ENCODE results near the gene CHST9. TPM values are rescaled to one million over a fixed set of nuclear protein-coding genes. Genes with fewer than 3 reads are reported as not detected.

CHST9 gene
- total and polyA plus RNA-seq, 2 experiments from 2014 or later, result 15.5 to 16.8 TPM

DNA sequence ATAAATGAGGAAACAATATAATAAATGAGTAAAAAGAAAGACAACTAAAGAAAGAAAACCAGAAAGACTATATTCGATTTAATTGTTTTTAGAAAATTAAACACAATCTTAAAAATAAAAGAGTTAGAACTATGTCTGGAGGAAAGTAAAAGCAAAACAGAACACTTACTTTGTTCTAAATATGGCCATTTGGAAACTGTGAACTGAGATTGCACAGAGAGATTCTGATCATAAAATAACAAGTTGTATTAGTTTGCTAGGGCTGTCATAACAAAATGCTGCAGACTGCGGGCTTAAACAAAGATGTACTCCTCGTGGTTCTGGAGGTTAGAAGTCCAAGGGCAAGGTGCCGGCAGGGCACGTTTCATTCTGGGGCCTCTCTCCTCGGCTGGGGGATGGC, 191.5 kb downstream of the CHST9 start:
- DNase-seq (ENCODE audit: low spot score) (no peak), ATAC-seq (no peak)
- Histone ChIP-seq H4K20me1 (replicated peaks; ENCODE audit: insufficient read depth) (no peaks in the 10 kb centered on the region), H3K36me3 (ENCODE audit: insufficient read depth) (no peaks in the 10 kb centered on the region; the same call in 1 of the 2 replicates), H3F3A (replicated peaks; ENCODE audit: low read depth) (no peaks in the 10 kb centered on the region), H3K4me3 (no peak overlapping the region), H2AFZ (no peak overlapping the region), H3K79me2 (replicated peaks; ENCODE audit: insufficient read depth) (no peaks in the 10 kb centered on the region), H3K4me1 (ENCODE audit: insufficient read depth) (no peaks in the 10 kb centered on the region), H3K9me2 (ENCODE audit: insufficient read depth) (no peaks in the 10 kb centered on the region), H3K27me3 (ENCODE audit: insufficient read depth) (no peaks in the 10 kb centered on the region), H3K4me2 (no peak overlapping the region), H3K27ac (ENCODE audit: low read depth) (no peak overlapping the region)
- peaks cover 12% of the 10 kb centered on the region for H3K36me3 Mint-ChIP-seq (ENCODE audit: low read depth)
- no peak overlapping the region for H3K4me3 Mint-ChIP-seq
- TF ChIP-seq POLR2AphosphoS5 (IDR thresholded peaks at IDR 0.05; ENCODE audit: low read depth) (no peak), CTCF (conservative IDR thresholded peaks at IDR 0.05; ENCODE audit: low read depth in 2 of 2) (no peak), STAT1 (IDR thresholded peaks at IDR 0.05; ENCODE audit: unreplicated experiment) (no peak), NANOG (IDR thresholded peaks at IDR 0.05; ENCODE audit: borderline replicate concordance) (no peak), EZH2phosphoT487 (IDR thresholded peaks at IDR 0.05; ENCODE audit: unreplicated experiment) (no peak)
- TF ChIP-seq, protein P1, sequence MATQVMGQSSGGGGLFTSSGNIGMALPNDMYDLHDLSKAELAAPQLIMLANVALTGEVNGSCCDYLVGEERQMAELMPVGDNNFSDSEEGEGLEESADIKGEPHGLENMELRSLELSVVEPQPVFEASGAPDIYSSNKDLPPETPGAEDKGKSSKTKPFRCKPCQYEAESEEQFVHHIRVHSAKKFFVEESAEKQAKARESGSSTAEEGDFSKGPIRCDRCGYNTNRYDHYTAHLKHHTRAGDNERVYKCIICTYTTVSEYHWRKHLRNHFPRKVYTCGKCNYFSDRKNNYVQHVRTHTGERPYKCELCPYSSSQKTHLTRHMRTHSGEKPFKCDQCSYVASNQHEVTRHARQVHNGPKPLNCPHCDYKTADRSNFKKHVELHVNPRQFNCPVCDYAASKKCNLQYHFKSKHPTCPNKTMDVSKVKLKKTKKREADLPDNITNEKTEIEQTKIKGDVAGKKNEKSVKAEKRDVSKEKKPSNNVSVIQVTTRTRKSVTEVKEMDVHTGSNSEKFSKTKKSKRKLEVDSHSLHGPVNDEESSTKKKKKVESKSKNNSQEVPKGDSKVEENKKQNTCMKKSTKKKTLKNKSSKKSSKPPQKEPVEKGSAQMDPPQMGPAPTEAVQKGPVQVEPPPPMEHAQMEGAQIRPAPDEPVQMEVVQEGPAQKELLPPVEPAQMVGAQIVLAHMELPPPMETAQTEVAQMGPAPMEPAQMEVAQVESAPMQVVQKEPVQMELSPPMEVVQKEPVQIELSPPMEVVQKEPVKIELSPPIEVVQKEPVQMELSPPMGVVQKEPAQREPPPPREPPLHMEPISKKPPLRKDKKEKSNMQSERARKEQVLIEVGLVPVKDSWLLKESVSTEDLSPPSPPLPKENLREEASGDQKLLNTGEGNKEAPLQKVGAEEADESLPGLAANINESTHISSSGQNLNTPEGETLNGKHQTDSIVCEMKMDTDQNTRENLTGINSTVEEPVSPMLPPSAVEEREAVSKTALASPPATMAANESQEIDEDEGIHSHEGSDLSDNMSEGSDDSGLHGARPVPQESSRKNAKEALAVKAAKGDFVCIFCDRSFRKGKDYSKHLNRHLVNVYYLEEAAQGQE (IDR thresholded peaks at IDR 0.05; ENCODE audit: unreplicated experiment), result no peak
- peaks cover 2% of the 10 kb centered on the region; the same call in 2 of the 3 replicates for H3K9me3 Mint-ChIP-seq
- H3K27me3 Mint-ChIP-seq (ENCODE audit: insufficient read depth, low read depth, poor library complexity), result no peaks in the 10 kb centered on the region
- no peaks in the 10 kb centered on the region for H3K4me1 Mint-ChIP-seq
- H3K27ac Mint-ChIP-seq, result no peak overlapping the region

- Histone ChIP-seq H3F3A (replicated peaks; ENCODE audit: low read depth) (no peaks in the 10 kb centered on the region), H3K27ac (ENCODE audit: low read depth) (no peak overlapping the region), H3K27me3 (ENCODE audit: insufficient read depth) (no peaks in the 10 kb centered on the region), H3K9me2 (ENCODE audit: insufficient read depth) (no peaks in the 10 kb centered on the region), H3K4me3 (no peak overlapping the region), H3K36me3 (ENCODE audit: insufficient read depth) (no peaks in the 10 kb centered on the region; the same call in 1 of the 2 replicates), H2AFZ (no peak overlapping the region), H4K20me1 (replicated peaks; ENCODE audit: insufficient read depth) (no peaks in the 10 kb centered on the region), H3K4me1 (ENCODE audit: insufficient read depth) (no peaks in the 10 kb centered on the region), H3K79me2 (replicated peaks; ENCODE audit: insufficient read depth) (no peaks in the 10 kb centered on the region), H3K4me2 (no peak overlapping the region)
- Mint-ChIP-seq H3K4me3 (no peak overlapping the region), H3K36me3 (ENCODE audit: low read depth) (peaks cover 12% of the 10 kb centered on the region), H3K4me1 (no peaks in the 10 kb centered on the region), H3K27ac (no peak overlapping the region), H3K9me3 (peaks cover 2% of the 10 kb centered on the region; the same call in 2 of the 3 replicates), H3K27me3 (ENCODE audit: insufficient read depth, low read depth, poor library complexity) (no peaks in the 10 kb centered on the region)
- no peak for ATAC-seq
- no peak for DNase-seq (ENCODE audit: low spot score)
- no peak for TF ChIP-seq ZNF114 (CRISPR knock-in tag; IDR thresholded peaks at IDR 0.05)
- no peak for TF ChIP-seq STAT1 (IDR thresholded peaks at IDR 0.05; ENCODE audit: unreplicated experiment)
- TF ChIP-seq EZH2 (IDR thresholded peaks at IDR 0.05; ENCODE audit: low read depth, unreplicated experiment), result no peak
- TF ChIP-seq ZNF462 (CRISPR knock-in tag; IDR thresholded peaks at IDR 0.05), result no peak
Measured at GRCh38 chr18:26992926-26993325, 192.2 kb downstream of the CHST9 start.
